Stimulated activated CD8-positive, alpha-beta memory T cell treated with anti-CD3 and anti-CD28 coated beads, Interleukin-12 subunit alpha, Interleukin-12 subunit beta, amount 100 ng/mL, for 1 hour (primary cell): ENCODE data around the gene CAMKMT.
"Not testable (repeated sequence)": the region's sequence is repeated elsewhere in the genome, so short reads cannot be mapped to it uniquely, and the experiment has no call there.

Source experiments
- DNase-seq: peaks from one replicate; pipeline ENCODE4 v3.0.0-alpha.2; 2020; ENCODE audit warnings: low read depth

Gene CAMKMT

DNA sequence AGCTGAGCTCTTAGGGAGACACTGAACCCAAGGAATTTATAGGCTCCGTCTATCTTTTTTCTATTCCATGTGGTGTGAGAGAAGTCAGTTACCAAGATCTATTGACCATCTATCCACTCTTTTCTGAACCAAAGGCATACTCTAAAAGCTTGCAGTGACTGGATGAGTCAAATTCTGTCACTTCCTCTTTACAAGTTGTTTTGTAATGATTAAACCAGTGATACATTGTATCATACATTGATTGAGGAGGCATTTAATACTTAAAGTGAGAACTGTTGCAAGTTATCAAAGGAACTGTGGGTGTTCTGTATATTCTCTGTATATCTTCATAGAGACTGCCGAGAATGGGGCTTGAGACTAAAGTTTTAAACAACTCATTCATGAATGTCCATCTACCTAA is 188.8 kb downstream of the CAMKMT start:
- no peak for DNase-seq

DNA sequence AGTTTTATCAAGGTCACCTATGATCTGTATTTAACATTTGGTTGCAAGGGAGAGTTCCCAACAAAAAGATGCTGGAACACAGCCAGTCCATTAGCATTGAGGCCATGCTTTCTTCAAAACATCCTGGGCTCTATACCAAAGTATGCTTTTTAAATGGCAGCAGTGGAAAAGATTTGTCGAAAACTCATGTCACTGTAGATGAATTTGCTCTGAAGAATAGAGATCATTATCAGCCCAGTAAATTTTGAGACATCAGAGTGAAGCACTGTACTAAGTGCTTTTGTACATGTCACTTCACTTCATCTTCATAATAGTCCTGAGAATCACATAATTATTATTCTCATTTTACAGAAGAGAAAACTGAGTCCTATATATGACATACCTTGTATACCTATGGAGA is 189.8 kb downstream of the CAMKMT start:
- DNase-seq, result no peak

DNA sequence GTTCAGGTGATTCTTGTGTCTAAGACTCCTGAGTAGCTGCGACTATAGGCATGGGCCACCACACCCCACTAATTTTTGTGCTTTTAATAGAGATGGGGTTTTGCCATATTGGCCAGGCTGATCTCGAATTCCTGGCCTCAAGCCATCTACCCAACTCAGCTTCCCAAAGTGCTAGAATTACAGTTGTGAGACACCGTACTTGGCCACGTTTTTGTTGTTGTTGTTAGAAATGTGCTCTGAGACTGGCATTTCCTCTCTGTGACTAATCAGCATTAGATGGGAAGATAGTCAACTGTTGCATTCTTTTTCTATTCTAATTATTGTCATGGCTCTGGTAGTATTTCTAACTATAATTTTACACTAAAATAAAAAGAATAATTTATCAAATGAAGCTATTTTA is 191.7 kb downstream of the CAMKMT start:
- no peak for DNase-seq

DNA sequence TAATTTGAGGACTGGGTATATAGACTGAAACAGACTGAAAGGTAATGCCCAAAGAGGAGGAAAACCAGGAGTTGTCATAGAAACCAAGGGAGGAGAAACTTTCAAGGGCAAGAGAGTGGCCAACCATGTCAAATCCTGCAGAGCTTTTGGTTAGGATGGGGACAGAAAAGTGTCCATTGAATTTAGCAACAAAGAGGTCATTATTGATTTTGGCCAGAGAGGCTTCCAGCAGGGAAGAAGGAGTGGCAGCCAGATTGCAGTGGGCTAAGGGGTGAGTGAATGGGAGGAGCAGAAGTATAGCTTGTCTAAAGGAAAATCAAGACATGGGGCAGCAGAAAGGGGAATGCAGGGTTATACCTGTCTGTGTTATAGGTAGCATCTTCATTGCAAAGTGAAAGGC is 194.0 kb downstream of the CAMKMT start:
- no peak for DNase-seq

DNA sequence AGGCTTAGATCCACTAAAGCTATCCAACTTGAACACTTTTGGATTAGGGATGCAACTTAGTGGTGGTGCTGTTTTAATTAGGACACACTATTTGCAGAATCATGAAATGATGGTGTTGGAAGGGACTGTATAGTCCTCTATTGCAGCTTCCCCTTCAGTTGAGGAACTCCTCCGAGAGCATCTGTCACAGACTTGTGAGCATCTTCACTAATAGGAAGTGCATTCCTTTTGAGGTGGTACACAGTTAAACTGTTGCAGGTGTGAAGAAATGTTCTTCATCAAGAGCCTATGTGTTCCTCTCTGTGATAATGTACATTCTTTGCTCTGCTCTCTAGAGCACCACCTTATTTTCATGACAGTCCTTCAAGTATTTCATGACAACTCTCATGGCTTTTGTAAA is 197.4 kb downstream of the CAMKMT start:
- DNase-seq, result no peak

DNA sequence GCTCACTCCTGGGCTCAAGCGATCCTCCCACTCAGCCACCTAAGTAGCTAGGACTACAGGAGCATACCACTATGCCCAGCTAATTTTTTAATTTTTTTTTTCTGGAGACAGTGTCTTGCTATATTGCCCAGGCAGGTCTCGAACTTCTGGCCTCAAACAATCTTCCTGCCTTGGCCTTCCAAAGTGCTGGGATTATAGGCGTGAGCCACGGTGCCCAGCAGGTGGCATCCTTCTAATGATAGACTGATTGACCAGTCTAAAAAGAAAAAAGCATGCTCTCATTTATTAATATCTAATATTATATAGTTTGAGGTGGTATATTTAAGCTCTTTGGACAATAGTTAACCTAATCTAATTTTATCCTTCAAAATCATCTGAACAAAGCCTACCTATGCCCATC is 198.6 kb downstream of the CAMKMT start:
- no peak for DNase-seq

DNA sequence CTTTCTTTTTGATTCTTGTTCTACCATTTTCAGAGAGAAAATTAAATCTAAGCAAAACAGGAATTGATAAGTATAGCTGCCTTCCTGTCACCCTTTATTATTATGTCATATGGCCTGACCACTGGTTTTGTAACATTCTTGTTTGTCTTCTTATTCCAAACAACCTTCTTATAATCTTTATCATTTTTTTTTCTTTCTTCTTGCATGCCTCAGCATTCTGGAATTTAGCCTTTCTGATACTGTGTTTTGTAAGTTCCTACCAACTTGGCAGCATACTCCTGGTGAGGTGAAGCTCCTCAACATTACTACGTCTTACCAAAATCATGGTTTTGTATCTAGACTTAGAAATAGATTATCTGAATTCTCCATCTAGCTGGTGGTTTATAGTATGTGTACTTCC is 199.2 kb downstream of the CAMKMT start:
- no peak for DNase-seq

DNA sequence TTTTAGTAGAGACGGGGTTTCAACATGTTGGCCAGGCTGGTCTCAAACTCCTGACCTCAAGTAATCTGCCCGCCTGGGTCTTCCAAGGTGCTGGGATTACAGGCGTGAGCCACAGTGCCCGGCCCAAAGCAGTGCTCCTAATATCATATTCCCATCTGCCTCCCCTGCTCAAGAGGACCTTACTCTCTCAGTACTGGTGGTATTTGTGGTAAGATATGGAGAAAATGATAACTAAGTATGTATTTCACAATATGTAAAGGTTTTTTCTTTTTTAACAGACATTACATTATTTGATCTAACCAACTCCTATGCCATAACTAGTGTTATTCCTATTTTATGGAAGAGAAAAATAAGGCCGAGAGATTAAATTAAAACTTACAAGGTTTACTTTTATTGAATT is 201.0 kb downstream of the CAMKMT start:
- no peak for DNase-seq

DNA sequence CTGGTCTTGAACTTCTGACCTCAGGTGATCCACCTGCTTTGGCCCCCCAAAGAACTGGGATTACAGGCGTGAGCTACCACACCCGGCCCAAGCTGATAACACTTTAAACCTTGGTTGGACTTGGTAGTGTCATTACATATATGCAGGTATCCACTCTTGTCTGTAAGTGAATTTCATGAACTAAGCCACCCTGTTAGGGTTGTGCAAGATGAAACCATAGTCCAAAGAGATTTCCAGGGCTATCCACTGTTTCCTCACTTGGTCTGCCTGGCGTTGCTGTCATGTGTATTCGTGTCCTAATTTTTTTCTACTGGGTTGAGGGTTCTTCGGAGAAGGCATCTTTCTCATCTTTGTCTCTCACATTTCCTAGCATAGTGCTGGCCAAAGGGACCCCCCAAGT is 203.0 kb downstream of the CAMKMT start:
- DNase-seq, result no peak

DNA sequence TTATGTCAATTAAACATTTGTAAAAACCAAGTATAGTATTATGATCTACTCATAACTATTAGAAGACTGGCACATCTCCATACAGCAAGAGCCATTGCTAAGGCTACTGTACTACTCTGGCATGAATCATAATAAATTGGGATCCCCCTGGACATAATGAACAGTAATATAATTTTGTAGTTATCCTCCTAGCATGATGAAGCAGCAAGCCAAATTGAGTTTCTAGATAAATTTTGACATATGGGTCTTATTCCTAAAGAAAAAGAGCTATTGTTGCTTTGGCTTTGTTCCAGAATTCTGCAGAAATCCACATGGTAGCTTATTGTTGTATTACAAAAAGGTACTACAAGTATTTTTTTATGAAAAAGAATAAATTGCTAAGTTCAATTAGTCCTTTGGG is 204.3 kb downstream of the CAMKMT start:
- DNase-seq, result no peak

DNA sequence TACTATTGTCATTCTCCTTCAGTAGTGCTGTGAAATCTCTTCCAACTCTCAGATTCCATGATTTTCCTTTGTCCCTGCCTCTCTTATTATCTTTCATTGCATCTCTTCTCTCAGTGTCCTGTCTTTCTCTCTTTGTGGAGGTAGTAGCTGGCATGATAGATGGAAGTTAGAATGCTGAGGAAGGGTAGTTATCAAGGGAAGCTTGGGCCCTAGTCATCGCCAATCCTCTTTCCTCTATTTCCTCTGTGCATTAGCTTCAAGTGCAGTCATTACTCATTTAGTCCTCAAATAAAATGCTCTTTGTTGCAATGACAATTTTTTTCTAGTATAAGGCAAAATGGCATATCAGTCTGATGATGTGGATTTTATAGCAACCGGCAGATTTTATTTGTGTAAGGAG is 207.7 kb downstream of the CAMKMT start:
- DNase-seq, result no peak

DNA sequence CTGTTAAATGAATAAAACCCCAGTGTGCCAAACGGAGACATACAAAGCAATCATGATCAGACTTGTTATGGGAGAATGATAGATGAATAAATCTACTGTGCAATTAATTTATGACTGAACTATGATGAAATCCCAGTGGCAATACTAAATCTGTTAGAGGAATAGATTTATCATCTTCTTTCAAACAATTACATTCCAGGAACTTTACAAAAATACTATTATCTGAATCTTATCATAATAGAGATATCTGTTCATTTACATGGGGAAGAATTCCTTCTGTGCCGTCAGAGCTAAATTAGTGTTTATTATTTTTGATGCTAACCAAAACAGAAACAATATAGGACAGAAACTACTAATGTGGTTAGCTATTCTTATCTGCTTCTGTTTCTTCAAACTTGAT is 208.5 kb downstream of the CAMKMT start:
- DNase-seq, result no peak

DNA sequence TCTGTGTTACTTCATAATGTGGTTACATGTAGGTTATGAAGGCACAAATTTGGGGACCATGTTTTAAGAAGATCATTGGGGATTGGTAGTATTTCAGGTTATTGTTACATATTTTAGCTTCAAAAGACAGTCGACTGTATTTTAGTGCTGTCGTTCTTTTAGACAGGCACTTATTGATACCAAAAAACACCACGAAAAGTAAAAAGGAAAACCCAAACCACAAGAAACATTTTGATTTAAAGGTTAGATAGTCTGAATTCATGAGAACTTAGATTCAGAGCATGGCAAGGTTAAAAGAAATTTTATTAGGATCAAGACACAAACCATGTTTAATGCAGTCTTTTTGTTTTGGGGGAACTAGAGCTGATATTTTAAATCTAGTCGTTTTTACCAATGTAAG is 209.0 kb downstream of the CAMKMT start:
- DNase-seq, result no peak

DNA sequence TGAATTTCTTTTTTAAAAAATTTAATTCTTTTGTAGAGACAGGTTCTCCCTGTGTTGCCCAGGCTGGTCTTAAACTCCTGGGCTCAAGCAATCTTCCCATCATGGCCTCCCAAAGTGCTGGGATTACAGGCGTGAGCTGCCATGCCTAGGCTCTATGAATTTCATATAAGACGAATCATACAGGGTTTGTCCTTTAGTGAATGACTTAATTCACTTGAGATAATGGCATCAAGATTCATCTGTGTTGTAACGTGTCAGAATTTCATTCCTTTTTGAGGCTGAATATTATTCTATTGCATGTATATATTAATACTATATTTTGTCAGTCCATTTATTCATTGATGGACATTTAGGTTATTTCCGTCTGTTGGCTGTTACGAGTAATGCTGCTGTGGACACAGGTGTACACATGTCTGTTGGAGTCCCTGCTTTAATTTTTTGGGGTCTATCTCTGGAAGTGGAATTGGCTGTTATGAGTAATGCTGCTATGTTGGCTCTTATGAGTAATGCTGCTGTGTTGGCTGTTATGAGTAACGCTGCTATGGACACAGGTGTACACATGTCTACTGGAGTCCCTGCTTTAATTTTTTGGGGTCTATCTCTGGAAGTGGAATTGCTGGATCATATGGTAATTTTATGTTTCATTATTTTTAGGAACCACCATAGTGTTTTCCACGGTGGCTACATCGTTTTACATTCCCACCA is 210.6 kb downstream of the CAMKMT start:
- no peak for DNase-seq

DNA sequence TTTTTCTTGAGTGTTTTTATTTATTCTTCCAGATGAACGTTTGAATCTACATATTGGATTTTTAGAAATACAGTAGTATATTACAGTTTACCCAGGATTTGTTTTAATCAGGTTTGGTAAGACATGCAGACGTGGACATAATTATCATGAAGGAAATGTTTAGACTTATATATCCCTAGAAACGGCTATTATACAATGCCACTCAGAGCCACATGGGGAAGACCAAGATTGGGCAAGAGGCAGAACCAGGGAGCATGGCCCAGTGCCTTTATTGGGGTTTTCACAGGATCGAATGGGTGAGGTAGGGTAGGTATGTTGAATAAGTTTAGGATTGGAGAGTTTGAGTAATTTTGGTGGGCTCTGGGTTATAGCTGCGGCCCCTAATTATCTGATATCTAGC is 212.2 kb downstream of the CAMKMT start:
- no peak for DNase-seq

DNA sequence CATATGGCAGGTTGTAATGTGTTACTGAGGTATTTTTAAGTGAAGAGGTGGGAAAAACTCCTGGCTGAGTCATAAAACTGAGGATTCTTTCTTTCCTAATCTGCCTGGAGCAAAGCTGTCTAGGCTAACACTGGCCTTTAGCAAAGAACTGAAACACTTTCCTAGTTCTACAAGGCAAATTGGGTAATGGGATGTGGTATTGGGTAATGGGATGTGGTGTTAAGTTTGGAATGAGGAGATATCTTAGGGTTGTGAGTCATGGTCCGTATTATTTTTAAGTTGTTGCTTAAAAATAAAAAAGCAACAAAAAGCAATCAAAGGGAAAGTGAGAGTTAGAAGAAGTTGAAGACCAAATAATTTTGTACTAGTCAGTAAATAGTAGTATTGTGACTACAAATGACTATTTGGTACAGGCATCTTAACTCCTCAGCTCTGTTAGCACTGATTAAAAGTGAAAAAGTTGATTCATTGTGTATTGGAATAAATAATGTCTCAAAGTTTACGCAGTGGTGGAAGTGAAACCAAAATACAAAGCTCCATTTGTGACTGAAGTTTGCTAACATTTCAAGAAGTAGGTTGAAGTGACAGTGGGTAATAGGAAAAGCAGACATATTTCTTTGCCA is 216.8 kb downstream of the CAMKMT start:
- no peak for DNase-seq

DNA sequence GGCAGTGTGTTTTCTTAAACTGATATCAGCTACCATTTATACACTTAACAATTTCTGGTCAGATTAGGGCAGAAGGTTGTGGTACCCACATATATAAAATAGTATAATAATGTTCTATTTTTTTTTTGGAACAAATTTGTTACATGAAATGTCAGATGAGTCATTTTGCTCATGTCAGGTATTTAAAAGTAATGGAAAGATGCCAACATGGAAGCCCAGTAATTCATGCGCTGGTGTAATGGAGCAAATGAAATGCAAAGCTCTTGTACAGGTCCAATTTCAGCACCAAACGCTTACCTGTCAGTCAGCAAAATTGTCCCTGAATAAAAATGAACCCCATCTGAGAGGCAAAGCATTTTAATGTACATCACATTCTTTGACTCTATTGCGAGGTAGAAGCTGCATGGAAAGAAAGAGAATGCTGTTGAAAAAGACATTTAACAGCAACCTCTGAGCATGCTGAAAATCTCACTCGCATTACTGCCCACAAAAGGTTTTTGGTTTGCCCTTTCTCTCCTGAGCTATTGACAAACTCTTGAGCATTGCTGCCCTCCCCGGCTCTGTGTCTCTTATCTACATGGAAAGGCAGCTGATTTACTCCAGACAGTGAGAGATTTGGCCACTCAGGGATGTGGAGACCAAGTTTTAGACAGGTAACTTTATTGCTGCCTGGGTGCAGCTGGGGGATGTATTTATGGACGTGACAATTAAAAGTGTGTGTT is 217.5 kb downstream of the CAMKMT start:
- no peak for DNase-seq

DNA sequence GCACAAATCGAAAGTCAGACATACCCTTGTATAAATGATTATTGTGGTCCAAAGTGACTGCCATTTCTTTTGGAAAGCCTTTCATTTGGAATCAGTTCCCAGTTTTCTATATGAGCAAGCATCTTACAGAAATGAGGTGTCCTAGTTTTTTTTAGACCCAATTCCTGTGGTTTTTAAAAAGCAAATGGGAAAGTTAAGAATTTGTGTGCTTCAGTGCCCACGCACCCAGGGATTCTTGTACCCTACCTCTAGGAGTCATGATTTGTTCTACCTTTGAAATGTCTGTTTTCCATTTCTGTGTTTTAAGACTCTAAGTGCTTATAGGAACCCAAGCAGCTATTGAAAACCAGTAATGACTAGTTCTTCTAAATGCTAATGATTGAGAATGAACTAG is 218.1 kb downstream of the CAMKMT start:
- DNase-seq, result no peak

DNA sequence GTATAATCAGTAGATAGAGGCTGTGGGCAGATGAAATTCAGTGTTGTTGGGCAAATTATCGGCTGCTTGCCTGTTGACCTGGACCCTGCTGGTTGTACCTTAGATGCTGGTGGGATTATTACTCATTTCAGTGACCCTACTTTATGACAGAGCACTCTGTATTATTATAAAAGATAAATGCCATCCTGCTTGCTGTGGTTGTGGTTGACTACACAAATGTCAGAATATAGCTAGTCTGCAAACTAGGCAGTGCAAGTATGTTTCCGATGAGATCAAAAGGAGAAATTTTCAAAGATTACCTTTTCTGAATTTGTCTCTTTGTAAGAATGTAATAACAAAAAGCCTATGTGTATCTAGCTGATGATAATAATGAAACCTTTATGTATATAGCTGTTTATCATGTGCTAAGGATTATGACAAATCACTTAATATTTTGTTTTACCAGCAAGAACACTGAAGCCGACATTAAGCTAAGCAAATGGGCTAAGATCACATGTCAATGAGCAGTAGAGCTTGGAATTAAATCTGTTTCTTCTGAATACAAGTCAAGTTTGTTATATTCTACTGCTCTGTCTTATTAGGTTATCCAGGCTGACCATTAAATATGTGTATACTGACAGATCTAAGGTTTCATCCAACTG is 219.2 kb downstream of the CAMKMT start:
- DNase-seq, result no peak

DNA sequence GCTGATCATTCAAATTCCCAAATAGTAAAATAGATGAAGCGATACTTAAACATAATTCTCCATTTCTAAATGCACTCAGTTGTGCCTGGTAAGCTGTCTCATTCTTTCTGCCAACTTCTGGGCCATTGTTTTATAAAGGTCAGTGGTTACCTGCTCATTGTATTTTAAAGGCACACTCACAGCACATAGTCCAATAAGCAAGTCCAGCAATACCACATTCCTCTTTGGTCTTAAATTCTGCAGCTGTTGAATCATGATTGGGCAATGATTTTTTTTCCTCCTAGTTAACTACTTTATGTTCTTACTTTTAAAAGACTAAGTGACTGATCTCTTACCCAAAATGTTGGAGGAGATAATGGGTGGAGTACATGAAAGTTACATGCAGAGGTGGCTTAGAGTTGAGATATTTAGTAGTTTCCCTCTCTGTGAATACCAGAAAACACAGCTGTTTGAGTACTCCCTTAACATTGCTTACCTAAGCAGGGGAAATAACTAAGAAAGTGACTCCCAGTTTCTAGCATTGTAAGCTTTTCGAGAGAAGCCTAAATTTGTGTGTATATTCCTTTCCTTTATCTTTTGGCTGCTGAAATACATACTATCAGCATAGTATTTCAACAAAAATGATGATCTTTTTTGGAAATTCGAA is 220.7 kb downstream of the CAMKMT start:
- no peak for DNase-seq

DNA sequence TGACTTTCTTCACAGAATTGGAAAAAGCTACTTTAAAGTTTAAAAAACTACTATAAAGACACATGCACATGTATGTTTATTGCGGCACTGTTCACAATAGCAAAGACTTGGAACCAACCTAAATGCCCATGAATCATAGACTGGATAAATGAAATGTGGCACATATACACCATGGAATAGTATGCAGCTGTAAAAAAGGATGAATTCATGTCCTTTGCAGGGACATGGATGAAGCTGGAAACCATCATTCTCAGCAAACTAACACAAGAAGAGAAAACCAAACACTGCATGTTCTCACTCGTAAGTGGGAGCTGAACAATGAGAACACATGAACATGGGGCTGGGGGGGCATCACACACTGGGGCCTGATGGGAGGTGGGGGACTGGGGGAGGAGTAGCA is 233.9 kb downstream of the CAMKMT start:
- not testable (repeated sequence) for DNase-seq

DNA sequence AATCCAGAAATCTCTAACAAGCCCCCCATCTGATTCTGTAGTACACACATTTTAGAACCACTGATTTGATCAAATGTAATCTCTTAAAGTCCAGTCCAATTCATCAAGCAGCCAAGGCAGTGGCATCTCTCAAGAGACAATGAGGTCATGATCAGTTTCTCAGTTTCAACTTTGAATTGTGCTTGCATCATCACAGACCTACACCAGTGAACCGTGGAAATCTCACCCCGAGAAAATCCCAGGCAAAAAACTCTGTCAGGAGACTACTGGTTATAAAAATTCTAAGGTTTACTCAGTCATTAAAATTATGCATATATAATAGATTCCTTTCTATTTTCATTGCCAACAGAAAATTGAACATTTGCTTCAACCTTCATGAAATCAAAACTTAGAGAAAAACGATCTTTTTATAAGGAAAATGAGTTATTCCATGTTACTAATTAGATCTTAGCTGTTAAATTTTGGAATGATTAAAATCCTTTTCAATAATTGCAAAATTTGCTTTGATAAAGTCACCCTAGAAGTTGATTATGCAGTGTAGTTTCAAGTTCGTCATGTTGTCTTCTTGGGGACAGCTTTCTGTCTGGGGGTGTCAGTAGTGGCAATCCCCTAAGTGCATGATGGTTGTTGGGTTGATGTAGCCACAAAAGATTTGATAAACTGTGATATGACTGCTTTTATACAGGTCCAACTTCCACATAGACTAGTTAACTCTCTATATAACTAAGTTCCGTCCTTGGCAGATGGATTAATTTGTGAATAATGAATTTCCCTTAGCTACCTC is 235.0 kb downstream of the CAMKMT start:
- DNase-seq, result no peak
